Measurements from ENCODE around the gene PPM1F.

DNA sequence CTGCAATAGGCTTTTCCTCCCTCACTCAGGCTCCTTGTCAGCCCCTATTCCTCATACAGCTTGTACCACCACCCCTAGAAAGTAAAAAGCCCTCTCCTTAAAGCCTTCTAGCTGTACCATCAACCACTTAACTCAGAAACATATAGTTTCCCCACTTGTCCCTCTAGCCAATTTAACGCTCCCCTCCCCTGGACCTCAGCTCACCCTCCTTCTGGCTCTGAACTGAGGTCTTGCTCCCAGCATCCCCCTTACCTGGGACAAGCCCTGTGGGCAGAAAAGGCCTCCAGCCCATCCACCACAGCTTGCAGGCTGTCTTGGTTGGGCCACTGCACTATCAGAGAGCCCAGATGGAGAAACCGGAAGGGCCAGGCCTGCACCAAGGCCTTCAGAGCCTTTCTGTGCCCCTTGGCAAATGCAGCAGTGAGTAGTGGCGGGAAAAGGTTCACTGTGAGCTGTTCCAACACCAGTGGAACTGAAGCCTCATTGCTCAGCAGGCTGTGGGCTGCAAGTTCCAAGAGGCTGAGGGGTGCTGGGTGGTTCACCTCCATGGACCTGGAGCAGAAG, 42.3 kb upstream of the PPM1F start:
- TF ChIP-seq RFX5 (IDR thresholded peaks at IDR 0.05; ENCODE audit: low read depth, low read length) (no peak), POLR2A (IDR thresholded peaks at IDR 0.05; ENCODE audit: low read depth, low read length) (no peak), YY1 (IDR thresholded peaks at IDR 0.05; ENCODE audit: low read depth, low read length) (no peak), EZH2 (IDR thresholded peaks at IDR 0.05; ENCODE audit: borderline replicate concordance, control insufficient read depth, low read depth, low read length) (no peak), ZBED1 (IDR thresholded peaks at IDR 0.05; ENCODE audit: borderline replicate concordance) (no peak), MTA2 (IDR thresholded peaks at IDR 0.05; ENCODE audit: low read depth) (no peak), NR2C1 (IDR thresholded peaks at IDR 0.05) (no peak), RAD21 (IDR thresholded peaks at IDR 0.05; ENCODE audit: insufficient read depth, low read depth, low read length) (no peak), PAX5 (IDR thresholded peaks at IDR 0.05; ENCODE audit: borderline replicate concordance, low read depth, low read length) (no peak), JUND (IDR thresholded peaks at IDR 0.05; ENCODE audit: low read depth, low read length) (no peak), GABPA (IDR thresholded peaks at IDR 0.05; ENCODE audit: low read depth) (no peak)
- TF ChIP-seq, protein P1, sequence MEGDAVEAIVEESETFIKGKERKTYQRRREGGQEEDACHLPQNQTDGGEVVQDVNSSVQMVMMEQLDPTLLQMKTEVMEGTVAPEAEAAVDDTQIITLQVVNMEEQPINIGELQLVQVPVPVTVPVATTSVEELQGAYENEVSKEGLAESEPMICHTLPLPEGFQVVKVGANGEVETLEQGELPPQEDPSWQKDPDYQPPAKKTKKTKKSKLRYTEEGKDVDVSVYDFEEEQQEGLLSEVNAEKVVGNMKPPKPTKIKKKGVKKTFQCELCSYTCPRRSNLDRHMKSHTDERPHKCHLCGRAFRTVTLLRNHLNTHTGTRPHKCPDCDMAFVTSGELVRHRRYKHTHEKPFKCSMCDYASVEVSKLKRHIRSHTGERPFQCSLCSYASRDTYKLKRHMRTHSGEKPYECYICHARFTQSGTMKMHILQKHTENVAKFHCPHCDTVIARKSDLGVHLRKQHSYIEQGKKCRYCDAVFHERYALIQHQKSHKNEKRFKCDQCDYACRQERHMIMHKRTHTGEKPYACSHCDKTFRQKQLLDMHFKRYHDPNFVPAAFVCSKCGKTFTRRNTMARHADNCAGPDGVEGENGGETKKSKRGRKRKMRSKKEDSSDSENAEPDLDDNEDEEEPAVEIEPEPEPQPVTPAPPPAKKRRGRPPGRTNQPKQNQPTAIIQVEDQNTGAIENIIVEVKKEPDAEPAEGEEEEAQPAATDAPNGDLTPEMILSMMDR (IDR thresholded peaks at IDR 0.05 in 2 of 3, conservative IDR thresholded peaks at IDR 0.05 in 1 of 3; ENCODE audit: control insufficient read depth in 2 of 3, extremely low read depth in 1 of 3, insufficient read depth in 1 of 3, low read depth in 3 of 3, low read length in 3 of 3) = no peak
- TF ChIP-seq, protein P2, sequence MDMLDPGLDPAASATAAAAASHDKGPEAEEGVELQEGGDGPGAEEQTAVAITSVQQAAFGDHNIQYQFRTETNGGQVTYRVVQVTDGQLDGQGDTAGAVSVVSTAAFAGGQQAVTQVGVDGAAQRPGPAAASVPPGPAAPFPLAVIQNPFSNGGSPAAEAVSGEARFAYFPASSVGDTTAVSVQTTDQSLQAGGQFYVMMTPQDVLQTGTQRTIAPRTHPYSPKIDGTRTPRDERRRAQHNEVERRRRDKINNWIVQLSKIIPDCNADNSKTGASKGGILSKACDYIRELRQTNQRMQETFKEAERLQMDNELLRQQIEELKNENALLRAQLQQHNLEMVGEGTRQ (IDR thresholded peaks at IDR 0.05; ENCODE audit: borderline replicate concordance, low read depth, low read length) = no peak
- TF ChIP-seq, protein P3, sequence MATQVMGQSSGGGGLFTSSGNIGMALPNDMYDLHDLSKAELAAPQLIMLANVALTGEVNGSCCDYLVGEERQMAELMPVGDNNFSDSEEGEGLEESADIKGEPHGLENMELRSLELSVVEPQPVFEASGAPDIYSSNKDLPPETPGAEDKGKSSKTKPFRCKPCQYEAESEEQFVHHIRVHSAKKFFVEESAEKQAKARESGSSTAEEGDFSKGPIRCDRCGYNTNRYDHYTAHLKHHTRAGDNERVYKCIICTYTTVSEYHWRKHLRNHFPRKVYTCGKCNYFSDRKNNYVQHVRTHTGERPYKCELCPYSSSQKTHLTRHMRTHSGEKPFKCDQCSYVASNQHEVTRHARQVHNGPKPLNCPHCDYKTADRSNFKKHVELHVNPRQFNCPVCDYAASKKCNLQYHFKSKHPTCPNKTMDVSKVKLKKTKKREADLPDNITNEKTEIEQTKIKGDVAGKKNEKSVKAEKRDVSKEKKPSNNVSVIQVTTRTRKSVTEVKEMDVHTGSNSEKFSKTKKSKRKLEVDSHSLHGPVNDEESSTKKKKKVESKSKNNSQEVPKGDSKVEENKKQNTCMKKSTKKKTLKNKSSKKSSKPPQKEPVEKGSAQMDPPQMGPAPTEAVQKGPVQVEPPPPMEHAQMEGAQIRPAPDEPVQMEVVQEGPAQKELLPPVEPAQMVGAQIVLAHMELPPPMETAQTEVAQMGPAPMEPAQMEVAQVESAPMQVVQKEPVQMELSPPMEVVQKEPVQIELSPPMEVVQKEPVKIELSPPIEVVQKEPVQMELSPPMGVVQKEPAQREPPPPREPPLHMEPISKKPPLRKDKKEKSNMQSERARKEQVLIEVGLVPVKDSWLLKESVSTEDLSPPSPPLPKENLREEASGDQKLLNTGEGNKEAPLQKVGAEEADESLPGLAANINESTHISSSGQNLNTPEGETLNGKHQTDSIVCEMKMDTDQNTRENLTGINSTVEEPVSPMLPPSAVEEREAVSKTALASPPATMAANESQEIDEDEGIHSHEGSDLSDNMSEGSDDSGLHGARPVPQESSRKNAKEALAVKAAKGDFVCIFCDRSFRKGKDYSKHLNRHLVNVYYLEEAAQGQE (IDR thresholded peaks at IDR 0.05; ENCODE audit: low read depth, low read length) = no peak

All from GM12878 (cell line).